Measurements from ENCODE around the gene DHRSX. TPM values are rescaled to one million over a fixed set of nuclear protein-coding genes. Genes with fewer than 3 reads are reported as not detected.
"Not testable (repeated sequence)": the region's sequence is repeated elsewhere in the genome, so short reads cannot be mapped to it uniquely, and the experiment has no call there.

Gene DHRSX
- total RNA-seq, 1 experiment from 2014 or later = 16.9 TPM

- no peak for DNase-seq (ENCODE audit: low read depth)
Observed at GRCh38 chrX:2498781-2499302, 1.9 kb downstream of the DHRSX start.

GRCh38 chrX:2497961-2498780, 2.6 kb downstream of the DHRSX start:
- no peak for DNase-seq (ENCODE audit: low read depth)

DNA sequence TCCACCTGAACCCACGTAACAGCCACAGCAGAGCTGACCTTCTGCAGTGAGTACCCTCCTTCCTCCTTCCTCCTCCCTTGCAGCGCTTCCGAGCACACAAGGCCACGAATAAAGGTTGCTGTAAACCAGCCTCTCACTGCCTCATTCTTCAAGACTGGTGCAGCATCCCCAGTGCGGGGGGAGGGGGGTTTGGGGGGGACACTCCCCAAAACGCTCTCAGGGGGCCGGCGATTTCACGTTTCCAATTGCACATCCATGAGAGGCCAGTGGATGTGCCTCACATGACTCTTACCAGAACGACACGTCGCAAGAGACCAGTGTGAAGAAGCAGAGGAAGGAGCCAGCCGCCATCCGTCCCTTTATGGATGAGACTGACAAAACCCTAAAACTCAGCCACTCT, 5.2 kb downstream of the DHRSX start:
- DNase-seq (ENCODE audit: low read depth) = no peak

- DNase-seq (ENCODE audit: low read depth) = no peak
Observed at GRCh38 chrX:2492531-2493218, 8.1 kb downstream of the DHRSX start.

- no peak for DNase-seq (ENCODE audit: low read depth)
Observed at GRCh38 chrX:2490634-2491033, 10.1 kb downstream of the DHRSX start.

GRCh38 chrX:2489446-2490445, 11.0 kb downstream of the DHRSX start:
- DNase-seq (ENCODE audit: low read depth) = no peak

GRCh38 chrX:2488621-2489285, 12.0 kb downstream of the DHRSX start:
- no peak for DNase-seq (ENCODE audit: low read depth)

GRCh38 chrX:2487366-2487765, 13.4 kb downstream of the DHRSX start:
- no peak for DNase-seq (ENCODE audit: low read depth)

GRCh38 chrX:2486476-2487133, 14.2 kb downstream of the DHRSX start:
- no peak for DNase-seq (ENCODE audit: low read depth)

- no peak for DNase-seq (ENCODE audit: low read depth)
Observed at GRCh38 chrX:2485789-2486345, 14.9 kb downstream of the DHRSX start.

DNA sequence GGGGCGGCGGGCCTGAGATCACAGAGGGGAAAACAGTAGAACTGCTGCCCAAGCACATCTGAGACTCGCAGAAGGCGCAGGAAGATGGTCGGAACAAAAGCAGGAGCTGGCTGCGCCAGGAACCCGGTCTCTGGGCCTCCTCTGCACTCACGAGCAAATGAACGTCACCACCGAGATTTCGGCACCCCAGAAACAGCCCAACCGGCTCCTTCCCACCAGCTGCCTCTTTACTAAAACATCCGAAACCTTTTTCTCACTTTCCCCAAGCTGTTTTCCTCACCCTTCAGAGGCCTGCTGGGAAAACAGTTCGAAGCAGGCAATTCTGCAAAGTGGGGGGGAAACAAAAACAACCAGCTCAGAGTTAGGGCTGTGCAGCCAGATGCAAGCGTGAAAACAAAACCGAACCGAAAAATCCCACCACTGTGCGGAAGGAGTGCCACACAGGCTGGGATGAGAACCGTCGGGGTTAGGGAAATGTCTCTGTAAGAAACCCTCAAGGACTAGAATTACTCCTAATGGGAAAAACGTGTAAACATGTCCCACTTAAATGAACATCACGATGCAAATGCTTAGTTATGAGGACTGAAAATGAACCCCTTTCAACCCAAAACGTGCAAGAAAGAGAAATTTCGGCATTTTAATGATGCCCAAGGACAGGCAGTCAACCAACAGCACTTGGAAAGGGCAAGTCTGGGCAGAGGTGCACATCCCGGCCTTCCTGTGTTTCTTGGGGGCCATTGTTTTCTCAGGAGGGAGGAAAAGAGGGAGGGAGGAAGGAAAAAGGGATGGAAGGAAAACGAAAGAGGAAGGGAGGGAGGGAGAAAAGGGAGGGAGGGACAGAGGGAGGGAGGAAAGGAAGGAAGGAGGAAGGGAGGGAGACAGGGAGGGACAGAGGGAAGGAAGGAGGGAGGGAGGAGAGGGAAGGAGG, 15.8 kb downstream of the DHRSX start:
- no peak for DNase-seq (ENCODE audit: low read depth)

- no peak for DNase-seq (ENCODE audit: low read depth)
Observed at GRCh38 chrX:2484256-2484655, 16.5 kb downstream of the DHRSX start.

DNA sequence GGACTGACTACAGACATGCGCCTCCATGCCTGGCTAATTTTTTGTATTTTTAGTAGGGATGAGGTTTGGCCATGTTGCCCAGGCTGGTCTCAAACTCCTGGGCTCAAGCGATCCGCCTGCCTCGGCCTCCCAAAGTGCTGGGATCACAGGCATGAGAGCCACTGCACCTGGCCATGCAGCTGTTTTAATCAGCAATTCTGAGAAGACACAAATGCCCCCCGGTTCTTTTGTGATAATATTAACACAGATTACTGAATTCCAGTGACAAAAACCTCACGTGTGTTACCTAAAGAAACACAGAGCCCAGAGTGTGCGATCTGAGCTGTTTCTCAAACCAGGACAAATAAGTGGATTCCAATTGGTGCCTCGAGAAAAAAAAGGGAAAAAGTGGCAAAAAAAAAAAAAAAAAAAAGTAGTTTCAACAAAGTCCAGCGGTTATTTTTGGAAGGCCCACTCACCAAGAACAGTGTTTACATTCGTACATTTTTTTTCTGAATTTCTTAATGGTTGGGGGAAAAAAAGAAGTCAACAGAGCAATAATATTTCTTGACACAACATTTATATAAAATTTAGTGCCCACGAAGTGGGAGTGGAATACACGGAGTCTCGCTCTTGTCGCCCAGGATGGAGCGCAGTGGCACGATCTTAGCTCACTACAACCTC, 17.2 kb downstream of the DHRSX start:
- DNase-seq (ENCODE audit: low read depth) = no peak

- not testable (repeated sequence) for DNase-seq (ENCODE audit: low read depth)
Observed at GRCh38 chrX:2481597-2481996, 19.2 kb downstream of the DHRSX start.

DNA sequence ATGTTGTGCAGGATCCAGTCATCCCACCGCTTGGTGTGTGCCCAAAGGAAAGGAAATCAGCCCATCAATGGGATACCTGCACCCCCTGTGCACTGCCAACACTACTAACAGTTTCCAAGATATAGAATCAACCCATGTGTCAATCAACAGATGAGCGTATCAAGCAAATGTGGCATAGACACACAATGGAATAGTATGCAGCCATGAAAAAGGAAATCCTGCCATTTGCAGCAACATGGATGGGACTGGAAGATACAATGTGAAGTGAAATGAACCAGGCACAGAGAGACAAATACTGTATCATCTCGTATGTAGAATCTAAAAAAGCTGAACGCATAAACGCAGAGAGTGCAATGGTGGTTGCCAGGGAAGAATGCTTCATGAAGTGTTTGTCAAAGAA, 20.8 kb downstream of the DHRSX start:
- DNase-seq (ENCODE audit: low read depth) = not testable (repeated sequence)

GRCh38 chrX:2479420-2479780, 21.4 kb downstream of the DHRSX start:
- no peak for DNase-seq (ENCODE audit: low read depth)

DNA sequence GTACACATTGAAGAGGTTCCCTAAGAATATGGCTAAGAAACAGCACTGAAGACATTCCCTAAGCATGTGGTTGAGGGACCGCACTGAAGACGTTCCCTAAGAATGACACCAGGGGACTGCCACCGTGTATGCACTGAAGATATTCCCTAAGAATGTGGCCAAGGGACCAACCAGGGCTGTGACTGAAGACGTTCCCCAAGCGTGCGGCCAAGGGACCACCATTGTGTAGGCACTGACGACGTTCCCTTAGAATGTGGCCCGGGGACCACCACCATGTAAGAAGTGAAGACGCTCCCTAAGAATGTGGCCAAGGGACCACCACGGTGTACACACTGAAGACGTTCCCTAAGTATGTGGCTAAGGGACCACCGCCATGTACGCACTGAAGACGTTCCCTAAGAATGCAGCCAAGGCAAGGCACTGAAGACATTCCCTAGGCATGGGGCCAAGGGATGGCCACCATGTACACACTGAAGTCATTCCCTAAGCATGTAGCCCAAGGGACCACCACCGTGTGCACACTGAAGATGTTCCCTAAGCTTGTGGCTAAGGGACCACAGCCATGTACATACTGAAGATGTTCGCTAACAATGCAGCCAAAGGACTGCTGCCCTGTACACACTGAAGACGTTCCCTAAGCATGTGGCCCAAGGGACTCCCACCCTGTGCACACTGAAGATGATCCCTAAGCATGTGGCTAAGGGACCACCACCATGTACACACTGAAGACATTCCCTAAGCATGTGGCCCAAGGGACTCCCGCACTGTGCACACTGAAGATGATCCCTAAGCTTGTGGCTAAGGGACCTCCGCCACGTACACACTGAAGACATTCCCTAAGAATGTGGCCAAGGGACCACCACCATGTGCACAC, 22.0 kb downstream of the DHRSX start:
- DNase-seq (ENCODE audit: low read depth) = no peak

DNA sequence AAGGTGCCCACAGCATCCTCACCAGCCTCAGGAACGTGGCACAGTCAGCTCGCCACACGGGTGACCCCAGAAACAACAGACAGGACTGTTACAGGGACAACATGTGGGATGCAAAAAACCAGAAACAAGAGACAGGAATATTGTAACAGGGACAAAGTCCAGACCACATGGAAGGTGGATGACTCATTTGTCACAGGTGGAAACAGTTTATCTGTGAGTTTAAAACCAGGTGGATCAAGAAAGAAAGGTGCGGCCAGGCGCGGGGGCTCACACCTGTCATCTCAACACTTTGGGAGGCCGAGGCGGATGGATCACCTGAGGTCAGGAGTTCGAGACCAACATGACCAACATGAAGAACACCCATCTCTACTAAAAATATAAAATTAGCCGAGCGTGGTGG, 23.5 kb downstream of the DHRSX start:
- DNase-seq (ENCODE audit: low read depth) = not testable (repeated sequence)

All from RPMI7951 (cell line).